HT1080 (cell line): ENCODE measurements around the gene TMC3. TPM values are rescaled to one million over a fixed set of nuclear protein-coding genes. Genes with fewer than 3 reads are reported as not detected.
"Not testable (repeated sequence)": the region's sequence is repeated elsewhere in the genome, so short reads cannot be mapped to it uniquely, and the experiment has no call there.

ENCODE experiments used
- DNase-seq: peaks from one replicate; pipeline ENCODE4 v3.0.0-alpha.2; 2015; ENCODE audit warnings: low read depth
- total RNA-seq: library from RNA; depleted of rRNA; stranded (reverse); fragments of >200 nt; shearing (Covaris generic); gene quantifications from 2 replicates; pipeline ENCODE4 v1.2.3, GENCODE V29; 2014

Gene TMC3
- total RNA-seq, 1 experiment from 2014 or later, result not detected

GRCh38 chr15:81385721-81386076, 11.7 kb upstream of the TMC3 start:
- no peak for DNase-seq

DNA sequence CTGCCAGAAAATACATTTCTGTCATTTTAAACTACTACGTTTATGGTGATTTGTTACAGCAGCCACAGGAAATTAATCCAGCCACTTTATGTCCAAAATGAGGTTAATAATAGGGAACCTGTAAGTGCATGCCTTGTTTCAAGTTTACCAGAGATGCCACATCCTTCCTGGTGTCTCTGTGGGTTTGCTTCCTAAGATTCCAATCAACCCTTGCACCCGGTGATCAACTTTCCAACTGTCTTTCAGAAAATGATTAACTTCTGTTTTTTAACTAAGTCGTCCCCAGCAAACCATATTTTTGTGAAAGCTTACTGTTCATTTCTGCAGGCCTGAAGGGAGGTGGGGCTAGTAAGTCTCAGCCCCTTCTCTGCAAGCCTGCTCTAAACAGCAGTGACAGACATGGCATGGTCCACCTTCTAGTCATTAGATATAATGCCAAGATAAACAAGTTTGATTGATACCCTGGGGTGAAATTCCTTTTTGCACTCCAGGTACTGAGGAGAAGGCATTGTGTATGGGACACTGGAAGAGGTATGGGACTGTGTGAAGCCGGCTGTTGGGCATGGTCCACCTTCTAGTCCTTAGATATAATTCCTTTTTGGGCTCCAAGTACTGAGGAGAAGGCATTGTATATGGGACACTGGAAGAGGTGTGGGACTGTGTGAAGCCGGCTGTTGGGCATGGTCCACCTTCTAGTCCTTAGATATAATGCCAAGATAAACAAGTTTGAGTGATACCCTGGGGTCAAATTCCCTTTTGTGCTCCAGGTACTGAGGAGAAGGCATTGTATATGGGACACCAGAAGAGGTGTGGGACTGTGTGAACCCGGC, 11.1 kb upstream of the TMC3 start:
- DNase-seq, result no peak

DNA sequence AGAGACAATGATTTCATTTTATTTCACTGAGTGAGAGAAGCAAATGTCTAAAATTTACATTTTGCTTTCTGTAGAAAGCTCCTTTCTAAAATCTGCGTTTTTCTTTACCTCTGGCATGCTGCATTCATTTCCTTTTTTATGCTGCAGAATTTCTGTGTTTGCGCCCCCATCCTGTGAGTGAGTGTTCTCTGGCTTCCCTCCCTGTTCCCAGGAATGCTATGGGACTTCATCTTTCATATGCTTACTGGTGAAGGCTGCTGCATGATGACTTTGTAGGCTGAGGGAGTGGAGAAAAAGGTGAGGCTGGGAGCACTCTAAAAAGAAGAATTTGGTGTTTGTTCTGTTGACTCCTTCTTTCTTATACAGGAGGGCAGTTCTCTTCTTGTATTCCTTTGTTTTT, 7.7 kb upstream of the TMC3 start:
- DNase-seq, result no peak

DNA sequence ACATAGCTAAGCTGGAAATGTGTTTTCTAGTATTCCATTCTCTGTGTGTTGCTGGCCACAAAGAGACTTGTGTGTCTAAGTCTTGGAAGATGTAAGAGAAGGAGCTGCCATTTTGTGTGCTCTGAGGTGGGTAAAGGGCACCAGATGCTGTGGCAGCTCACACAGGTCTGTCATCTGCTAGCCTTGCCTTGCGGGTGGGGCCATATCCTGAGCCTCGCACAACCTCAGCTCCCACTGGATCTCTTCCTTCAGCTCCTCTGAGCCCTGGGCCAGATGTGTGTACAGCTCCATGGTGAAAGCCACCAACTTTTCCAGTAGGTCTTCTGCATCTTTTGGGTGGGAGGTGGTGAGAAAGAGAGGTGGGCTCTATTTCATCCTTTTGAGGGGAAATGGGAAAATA, 6.7 kb upstream of the TMC3 start:
- DNase-seq, result no peak

- DNase-seq, result no peak
Measured at GRCh38 chr15:81380203-81380602, 6.2 kb upstream of the TMC3 start.

GRCh38 chr15:81379269-81379668, 5.3 kb upstream of the TMC3 start:
- DNase-seq, result no peak

DNA sequence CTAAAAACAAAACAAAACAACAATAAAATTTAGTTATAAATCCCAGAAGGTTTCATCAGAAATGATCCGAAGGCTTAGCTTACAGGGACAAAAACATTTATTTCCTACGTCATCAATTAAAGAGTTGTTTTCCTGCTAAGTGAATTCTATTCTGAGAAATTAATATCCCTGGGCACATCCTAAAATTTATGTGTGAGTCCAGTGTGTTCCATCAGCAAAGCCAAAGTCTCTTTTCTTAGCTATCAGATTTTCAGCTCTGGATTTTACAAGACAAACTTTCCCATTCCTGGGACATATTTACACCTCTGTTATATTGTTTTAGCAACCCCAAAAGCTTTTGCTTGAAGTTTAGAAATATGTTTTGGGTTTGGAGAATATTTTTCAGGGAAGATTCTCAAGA, 4.4 kb upstream of the TMC3 start:
- no peak for DNase-seq

- no peak for DNase-seq
Measured at GRCh38 chr15:81377871-81378270, 3.9 kb upstream of the TMC3 start.

- DNase-seq, result no peak
Measured at GRCh38 chr15:81376231-81376630, 2.2 kb upstream of the TMC3 start.

DNA sequence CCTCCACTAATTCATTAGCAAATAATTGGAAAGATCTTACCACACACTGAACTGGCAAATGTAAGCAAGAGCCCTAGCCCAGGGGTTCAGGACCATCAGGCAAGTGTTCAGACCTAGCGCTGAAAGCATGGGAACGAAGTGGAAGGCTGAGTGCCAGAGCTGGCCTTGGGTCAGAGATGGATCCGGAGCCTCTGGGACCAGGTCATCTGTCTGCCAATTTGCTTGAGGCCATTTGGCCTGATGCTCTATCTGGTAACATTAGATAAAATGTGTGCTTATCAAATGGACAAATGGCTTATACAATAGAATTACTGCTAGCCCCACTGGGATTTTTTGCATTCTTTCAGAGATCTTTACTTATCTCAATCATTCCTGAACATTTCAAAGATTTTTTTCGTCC, 1.4 kb upstream of the TMC3 start:
- no peak for DNase-seq

DNA sequence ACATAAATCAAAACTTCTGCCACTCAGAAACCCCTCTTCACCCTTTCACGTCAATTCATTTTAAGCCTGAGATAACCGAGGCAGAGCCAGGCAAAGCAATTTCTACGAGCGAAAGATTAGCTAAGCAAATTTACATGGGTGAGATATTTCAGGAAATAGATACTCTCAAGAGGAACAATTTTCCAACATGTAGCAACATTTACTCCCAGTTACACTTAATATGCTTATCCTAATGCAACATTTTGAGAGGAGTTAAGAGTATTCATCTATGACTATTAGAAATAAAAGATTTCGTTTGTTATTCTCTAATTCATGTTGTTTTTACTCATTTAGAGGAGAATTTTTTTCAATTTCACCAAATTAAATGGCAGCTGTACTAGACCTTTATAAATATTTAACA, 837 bp downstream of the TMC3 start:
- no peak for DNase-seq

GRCh38 chr15:81372575-81372974, 1.4 kb downstream of the TMC3 start:
- DNase-seq, result no peak

DNA sequence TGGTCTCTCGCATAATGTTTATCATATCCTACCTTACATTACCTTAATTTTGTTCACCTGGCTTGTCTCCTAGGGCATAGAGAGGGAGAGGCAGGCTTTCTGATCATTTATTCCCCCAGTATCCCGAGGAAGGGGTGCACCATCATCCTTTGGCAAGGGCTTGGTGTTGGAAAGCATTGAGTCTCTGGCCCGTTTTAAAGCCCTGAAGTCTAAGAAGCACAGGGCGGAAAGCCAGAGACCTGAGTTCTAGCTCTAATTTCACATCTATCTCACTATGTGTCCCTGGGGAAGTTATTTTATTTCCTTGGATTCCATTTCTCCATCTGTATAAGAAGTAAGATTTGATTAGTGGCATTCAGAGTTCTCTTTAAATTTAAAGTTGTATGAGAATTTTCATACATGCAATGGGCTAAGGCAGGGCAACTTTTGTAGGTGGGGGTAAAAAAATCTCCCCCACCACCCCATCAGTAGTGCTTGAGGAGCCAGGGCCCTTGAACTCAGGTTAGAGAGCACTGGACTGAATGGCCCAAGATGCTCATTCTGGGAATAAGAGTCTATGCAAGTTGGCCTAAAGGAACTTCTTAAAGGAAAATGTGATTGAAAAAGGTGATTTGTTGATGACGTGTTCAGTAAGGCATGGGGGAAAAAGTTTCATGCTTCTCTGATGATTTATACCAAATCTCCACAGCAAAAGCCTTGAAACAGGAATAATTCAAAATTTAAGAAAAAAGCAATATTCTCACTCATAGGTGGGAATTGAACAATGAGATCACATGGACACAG, 10.1 kb downstream of the TMC3 start:
- DNase-seq, result no peak

GRCh38 chr15:81363276-81363675, 10.7 kb downstream of the TMC3 start:
- DNase-seq, result no peak

GRCh38 chr15:81362790-81363189, 11.2 kb downstream of the TMC3 start:
- DNase-seq, result peak; percentile 20

- DNase-seq, result no peak
Measured at GRCh38 chr15:81361891-81362290, 12.1 kb downstream of the TMC3 start.

GRCh38 chr15:81360491-81360890, 13.5 kb downstream of the TMC3 start:
- no peak for DNase-seq

DNA sequence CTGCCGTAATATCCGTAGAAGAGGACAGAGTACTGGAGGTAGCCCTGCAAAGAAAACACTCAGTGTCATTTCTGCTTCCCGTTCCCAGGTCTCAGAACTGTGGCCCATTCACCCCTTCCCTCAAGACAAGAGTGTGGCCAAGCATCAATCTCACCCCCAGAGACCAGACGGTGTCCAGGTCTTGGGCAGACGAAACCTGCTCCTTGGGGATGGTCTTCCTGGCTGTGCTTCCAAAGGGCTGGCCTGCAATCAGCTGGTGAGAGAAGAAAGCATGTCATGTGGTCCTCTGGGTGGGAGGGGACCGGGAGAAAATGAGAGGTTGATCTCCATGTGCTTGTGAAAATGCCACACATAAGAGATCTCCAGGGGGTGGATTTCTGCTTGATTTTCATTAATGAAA, 15.8 kb downstream of the TMC3 start:
- DNase-seq, result no peak

DNA sequence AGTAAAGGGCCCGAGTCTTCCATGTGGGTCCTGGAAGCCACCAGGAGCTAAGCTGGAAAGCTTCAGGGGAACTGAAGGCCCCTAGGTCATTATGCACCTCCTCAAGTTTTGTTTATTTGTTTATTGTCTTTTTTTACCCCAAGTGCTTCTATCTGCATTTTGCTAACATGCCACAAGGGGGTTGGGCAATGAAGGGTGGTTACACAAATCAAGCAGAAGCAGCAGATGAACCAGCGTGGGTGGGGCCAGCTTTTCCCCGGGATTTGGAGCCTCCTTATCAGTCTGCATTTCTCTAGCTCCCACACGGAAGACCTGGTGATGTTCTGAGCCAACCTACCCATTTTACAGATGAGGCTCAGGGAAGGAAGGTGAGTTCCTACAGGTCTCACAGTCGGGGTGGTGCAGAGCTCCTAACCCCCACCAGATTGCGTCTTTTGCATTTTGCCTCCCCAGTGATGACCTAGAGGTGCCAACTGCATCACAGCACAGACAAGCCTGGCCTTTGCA, 16.8 kb downstream of the TMC3 start:
- no peak for DNase-seq

GRCh38 chr15:81356252-81356651, 17.8 kb downstream of the TMC3 start:
- no peak for DNase-seq

GRCh38 chr15:81351651-81352050, 22.4 kb downstream of the TMC3 start:
- DNase-seq, result no peak

GRCh38 chr15:81349271-81349670, 24.7 kb downstream of the TMC3 start:
- no peak for DNase-seq

DNA sequence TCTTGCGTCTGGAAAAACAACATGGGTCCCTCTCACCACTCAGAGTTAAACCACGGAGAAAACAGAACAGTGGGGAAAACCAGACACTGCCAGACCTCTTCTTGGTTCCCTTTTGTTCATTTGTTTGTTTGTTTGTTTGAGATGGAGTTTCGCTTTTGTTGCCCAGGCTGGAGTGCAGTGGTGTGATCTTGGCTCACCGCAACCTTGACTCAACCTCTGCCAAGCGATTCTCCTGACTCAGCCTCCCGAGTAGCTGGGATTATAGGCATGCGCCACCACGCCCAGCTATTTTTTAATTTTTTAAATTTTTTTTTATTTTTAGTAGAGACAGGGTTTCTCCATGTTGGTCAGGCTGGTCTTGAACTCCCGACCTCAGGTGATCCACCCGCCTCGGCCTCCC, 25.3 kb downstream of the TMC3 start:
- not testable (repeated sequence) for DNase-seq
